Common myeloid progenitor, CD34-positive (primary cell): ENCODE data around the gene XPR1.

Experiments
- CTCF ChIA-PET: fragments of 350-600 bp; sonication (Branson Sonifier 250); formaldehyde crosslinking; loops from one replicate; lab custom pipeline; 2021; ENCODE audit warnings: antibody characterized with exemption; lab: Charles Lee
- POLR2A ChIA-PET: fragments of 350-600 bp; sonication (Branson Sonifier 250); formaldehyde crosslinking; loops from one replicate; lab custom pipeline; 2021; ENCODE audit warnings: antibody characterized with exemption; lab: Charles Lee
- DNase-seq, 3 donors: peaks; one replicate each; pipeline versions ENCODE4 v3.0.0 to v3.0.0-alpha.2; 2013
- H3K27ac ChIP-seq, 2 experiments: 1 replicate in 1 of 2; 2 replicates in 1 of 2; pipeline ENCODE4 v1.7.0; 2013; ENCODE audit warnings: inconsistent platforms in 2 of 2, low read length in 2 of 2, mild to moderate bottlenecking in 2 of 2, low read depth in 1 of 2, moderate library complexity in 1 of 2; ENCODE audit not compliant: severe bottlenecking in 2 of 2, insufficient read depth in 1 of 2, poor library complexity in 1 of 2
- H3K27me3 ChIP-seq, 5 experiments: replicated peaks in 2 of 5; 1 replicate in 3 of 5; 2 replicates in 2 of 5; pipeline versions ENCODE4 v1.6.1 to v1.7.0; 2013; ENCODE audit warnings: low read length in 4 of 5, mild to moderate bottlenecking in 2 of 5, moderate library complexity in 2 of 5, inconsistent platforms in 1 of 5; ENCODE audit not compliant: insufficient read depth in 5 of 5, control insufficient read depth in 4 of 5
- H3K36me3 ChIP-seq, 4 experiments: 1 replicate in 2 of 4; 2 replicates in 2 of 4; pipeline versions ENCODE4 v1.6.1 to v1.7.0; 2013; ENCODE audit warnings: low read length in 3 of 4, control low read depth in 1 of 4, mild to moderate bottlenecking in 1 of 4; ENCODE audit not compliant: control insufficient read depth in 4 of 4, insufficient read depth in 4 of 4
- H3K4me1 ChIP-seq, 4 experiments: 1 replicate in 3 of 4; 2 replicates in 1 of 4; pipeline versions ENCODE4 v1.6.1 to v1.7.1; 2013; ENCODE audit warnings: low read length in 3 of 4, mild to moderate bottlenecking in 3 of 4, control low read depth in 1 of 4, inconsistent platforms in 1 of 4, moderate library complexity in 1 of 4; ENCODE audit not compliant: control insufficient read depth in 4 of 4, insufficient read depth in 4 of 4; ENCODE audit errors: control extremely low read depth in 1 of 4
- H3K4me3 ChIP-seq, 7 experiments: 1 replicate in 4 of 7; 2 replicates in 3 of 7; pipeline versions ENCODE4 v1.5.1 to v1.7.0; 2013; ENCODE audit warnings: mild to moderate bottlenecking in 7 of 7, low read length in 6 of 7, moderate library complexity in 6 of 7, inconsistent platforms in 2 of 7, low read depth in 2 of 7, control low read depth in 1 of 7; ENCODE audit not compliant: insufficient read depth in 4 of 7, control insufficient read depth in 1 of 7; ENCODE audit errors: extremely low read depth in 1 of 7
- H3K9me3 ChIP-seq, 5 experiments: 1 replicate in 4 of 5; 2 replicates in 1 of 5; pipeline versions ENCODE4 v1.6.1 to v1.7.1; 2013; ENCODE audit warnings: low read length in 4 of 5, mild to moderate bottlenecking in 2 of 5, inconsistent platforms in 1 of 5, low read depth in 1 of 5, moderate library complexity in 1 of 5; ENCODE audit not compliant: control insufficient read depth in 4 of 5, insufficient read depth in 2 of 5; ENCODE audit errors: control extremely low read depth in 1 of 5
- WGBS: methylation state at CpG from one replicate; pipeline ENCODE4 v1.1.5; 2013; ENCODE audit not compliant: insufficient coverage; 5-methylcytosine and 5-hydroxymethylcytosine counted together

Gene XPR1

DNA sequence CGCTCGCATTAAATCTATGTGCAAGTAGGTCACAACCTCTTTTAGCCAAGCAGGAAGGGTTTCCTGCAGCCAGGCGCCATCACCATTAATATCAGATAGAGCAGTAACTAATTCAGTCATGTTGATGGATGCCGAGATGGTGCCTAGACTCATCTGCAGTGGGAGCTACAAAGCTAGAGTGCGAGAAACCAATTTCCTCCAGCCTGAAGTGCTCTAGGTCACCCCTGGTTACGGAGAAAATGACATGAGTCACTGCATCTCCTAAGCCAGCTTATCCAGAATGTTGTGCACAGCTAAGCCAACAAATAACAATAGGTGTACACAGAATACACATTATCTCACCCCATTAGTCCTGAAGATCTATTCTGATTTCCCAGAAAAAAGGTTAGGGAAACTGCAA lies 37.1 kb upstream of the XPR1 start:
- WGBS = 100% methylated on average over 4 of the region's 6 CpGs
- H3K27ac ChIP-seq = no peak overlapping the region
- H3K36me3 ChIP-seq = no peaks in the 10 kb centered on the region
- CTCF ChIA-PET = interaction anchor here (0.6 to 1.6 kb wide), 3 partner anchors 8 to 41 kb away, joined by 3 to 4 read pairs (median 3); no protein-coding TSS in a partner anchor
- no peaks in the 10 kb centered on the region for H3K9me3 ChIP-seq
- no peak for DNase-seq
- POLR2A ChIA-PET = no interaction called here
- H3K4me1 ChIP-seq = no peaks in the 10 kb centered on the region
- no peaks in the 10 kb centered on the region for H3K27me3 ChIP-seq
- H3K4me3 ChIP-seq = no peak overlapping the region

DNA sequence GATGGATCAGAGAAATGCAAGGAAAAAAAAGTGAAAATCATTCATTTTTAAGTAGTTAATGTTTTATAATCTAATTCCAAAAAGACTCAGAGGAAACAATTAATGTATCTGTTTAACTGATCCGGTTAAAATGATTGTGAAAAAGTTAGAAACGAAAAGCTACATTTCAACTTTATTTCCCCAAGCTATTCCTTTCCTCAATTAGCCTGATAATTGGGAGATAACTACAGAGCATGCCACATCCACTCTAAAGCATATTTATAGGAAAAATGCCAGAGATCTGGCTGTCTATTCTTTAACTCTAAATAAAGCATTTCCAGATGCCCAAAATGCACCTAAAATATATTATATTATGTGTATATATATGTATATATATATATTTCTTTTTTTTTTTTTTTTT lies 35.9 kb upstream of the XPR1 start:
- no peak overlapping the region for H3K4me3 ChIP-seq
- POLR2A ChIA-PET = no interaction called here
- H3K27me3 ChIP-seq = no peaks in the 10 kb centered on the region
- no peaks in the 10 kb centered on the region for H3K9me3 ChIP-seq
- no peaks in the 10 kb centered on the region for H3K36me3 ChIP-seq
- H3K27ac ChIP-seq = no peak overlapping the region
- no CpG with 5 or more reads among the region's 2 CpGs for WGBS
- CTCF ChIA-PET = interaction anchor here (1.6 kb wide), 1 partner anchor 14 kb away, joined by 4 read pairs; no protein-coding TSS in a partner anchor
- DNase-seq = no peak
- no peaks in the 10 kb centered on the region for H3K4me1 ChIP-seq

- H3K9me3 ChIP-seq = no peaks in the 10 kb centered on the region
Observed at GRCh38 chr1:180597520-180597919, 34.3 kb upstream of the XPR1 start.

DNA sequence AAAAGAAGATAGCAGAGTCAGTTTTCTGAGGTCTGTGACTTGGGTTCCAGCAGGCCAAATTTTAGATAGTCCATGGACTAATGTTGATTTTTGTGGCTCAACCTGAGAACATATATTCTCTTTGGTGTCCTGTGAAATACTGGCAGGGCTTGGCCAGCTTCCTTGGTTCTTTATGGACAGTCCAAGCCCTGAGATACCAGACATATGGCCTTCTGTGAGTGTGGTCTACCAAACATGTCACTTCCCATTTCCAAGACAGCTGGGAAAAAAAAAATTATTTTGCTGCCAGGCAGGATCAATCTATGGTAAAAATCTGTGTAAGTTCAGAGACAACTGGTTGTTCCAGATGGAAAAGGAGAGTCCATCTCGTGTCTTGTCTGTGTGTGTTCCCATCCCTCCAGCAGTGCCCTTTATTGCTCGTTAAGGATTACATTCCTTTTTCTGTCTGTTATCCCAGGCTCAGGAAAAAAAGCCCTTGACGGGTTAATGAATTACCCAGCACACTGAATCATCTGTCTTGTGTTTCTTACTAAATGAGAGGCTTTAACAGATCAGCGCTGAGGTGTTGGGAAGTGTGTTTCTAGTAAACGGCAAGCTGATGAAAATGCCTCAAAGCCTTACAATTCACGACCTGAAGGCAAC lies 33.4 kb upstream of the XPR1 start:
- ChIA-PET CTCF (no interaction called here), POLR2A (no interaction called here)
- no peak overlapping the region for H3K4me3 ChIP-seq
- DNase-seq = no peak
- 90% methylated on average over 2 of the region's 6 CpGs for WGBS
- H3K36me3 ChIP-seq = no peaks in the 10 kb centered on the region
- H3K9me3 ChIP-seq = no peaks in the 10 kb centered on the region
- H3K27me3 ChIP-seq = no peaks in the 10 kb centered on the region
- no peak overlapping the region for H3K27ac ChIP-seq
- no peaks in the 10 kb centered on the region for H3K4me1 ChIP-seq

More at GRCh38 chr1:180597520-180597919, 34.3 kb upstream of the XPR1 start:
- Histone ChIP-seq H3K27ac (no peak overlapping the region), H3K27me3 (no peaks in the 10 kb centered on the region), H3K4me1 (no peaks in the 10 kb centered on the region), H3K4me3 (no peak overlapping the region), H3K36me3 (no peaks in the 10 kb centered on the region)
- ChIA-PET CTCF (no interaction called here), POLR2A (no interaction called here)
- no peak for DNase-seq

- POLR2A ChIA-PET = no interaction called here
Observed at GRCh38 chr1:180600343-180600742, 31.5 kb upstream of the XPR1 start.

DNA sequence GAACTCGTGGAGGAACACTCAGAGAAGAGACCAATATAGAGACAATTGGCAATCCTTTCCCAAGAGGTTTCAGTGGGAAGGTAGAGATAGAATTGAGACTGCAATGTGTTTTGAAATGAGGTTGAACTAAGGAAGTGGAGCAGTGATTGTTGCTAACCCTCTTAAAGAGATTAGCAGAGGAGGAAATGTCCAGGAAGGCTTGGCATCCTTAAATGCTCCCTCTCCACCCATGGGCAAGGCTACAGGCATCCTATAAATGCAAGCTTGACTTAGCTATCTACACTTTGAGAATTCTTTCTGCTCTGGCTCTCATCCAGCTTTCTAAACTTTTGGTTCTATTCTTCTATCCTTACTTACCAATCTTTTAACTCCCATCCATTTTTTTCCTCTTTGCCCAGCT lies 30.3 kb upstream of the XPR1 start:
- no peak for DNase-seq
- H3K27me3 ChIP-seq = no peaks in the 10 kb centered on the region
- H3K27ac ChIP-seq = no peak overlapping the region
- H3K4me1 ChIP-seq = no peaks in the 10 kb centered on the region
- H3K36me3 ChIP-seq = no peaks in the 10 kb centered on the region
- WGBS = 67% methylated on average over 1 of the region's 1 CpG
- POLR2A ChIA-PET = interaction anchor here (0.5 kb wide), 1 partner anchor 25 kb away, joined by 3 read pairs; no protein-coding TSS in a partner anchor
- no peak overlapping the region for H3K4me3 ChIP-seq
- CTCF ChIA-PET = interaction anchor here (1.4 kb wide), 1 partner anchor 32 kb away, joined by 3 read pairs; no protein-coding TSS in a partner anchor
- no peaks in the 10 kb centered on the region for H3K9me3 ChIP-seq

More at GRCh38 chr1:180600343-180600742, 31.5 kb upstream of the XPR1 start:
- no peak overlapping the region for H3K4me3 ChIP-seq
- DNase-seq = no peak
- no peaks in the 10 kb centered on the region for H3K27me3 ChIP-seq
- WGBS = no CpG with 5 or more reads among the region's 1 CpG
- no peaks in the 10 kb centered on the region for H3K9me3 ChIP-seq
- no peak overlapping the region for H3K27ac ChIP-seq
- no peaks in the 10 kb centered on the region for H3K4me1 ChIP-seq
- no peaks in the 10 kb centered on the region for H3K36me3 ChIP-seq
- CTCF ChIA-PET = interaction anchor here (1.4 kb wide), 1 partner anchor 30 kb away, joined by 3 read pairs; no protein-coding TSS in a partner anchor

DNA sequence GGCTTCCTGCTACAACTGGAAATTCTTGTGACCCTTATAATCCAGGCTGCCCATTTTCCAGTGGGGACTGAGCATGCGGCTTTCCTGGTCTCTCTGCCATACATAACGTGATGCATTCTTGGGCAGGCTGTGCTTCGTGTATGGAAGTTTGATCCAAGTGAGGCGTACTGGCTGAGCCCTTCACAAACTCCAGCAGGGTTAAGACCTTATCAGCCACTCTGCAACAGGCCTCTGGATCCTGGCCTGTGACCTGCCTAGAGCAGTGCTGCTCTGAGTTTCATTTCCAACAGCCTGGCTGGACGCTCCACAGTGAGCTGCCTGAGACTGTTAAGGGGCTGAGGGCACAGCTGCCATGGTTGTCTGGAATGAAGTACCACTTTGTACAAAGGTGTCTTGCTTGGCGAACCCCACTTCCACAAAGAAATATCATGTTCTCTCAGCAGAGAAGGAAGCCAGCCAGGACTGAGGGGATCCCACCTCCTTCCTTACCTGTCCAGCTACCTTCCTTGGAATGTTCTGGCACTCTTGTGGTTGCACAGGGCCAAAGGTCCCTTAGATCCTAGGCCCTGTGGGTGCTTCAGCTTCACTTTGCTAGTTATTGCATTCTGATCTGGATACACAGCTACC lies 28.5 kb upstream of the XPR1 start:
- H3K4me3 ChIP-seq = no peak overlapping the region
- DNase-seq = no peak
- no peaks in the 10 kb centered on the region for H3K4me1 ChIP-seq
- ChIA-PET CTCF (no interaction called here), POLR2A (no interaction called here)
- WGBS = 98% methylated on average over 6 of the region's 6 CpGs
- H3K36me3 ChIP-seq = no peaks in the 10 kb centered on the region
- H3K27ac ChIP-seq = no peak overlapping the region
- no peaks in the 10 kb centered on the region for H3K9me3 ChIP-seq
- no peaks in the 10 kb centered on the region for H3K27me3 ChIP-seq
